Measurements from ENCODE around the gene CEBPZOS.
A peak's percentile ranks its signal among the peaks of the same experiment; 100 is the strongest.

The CEBPZOS gene

DNA sequence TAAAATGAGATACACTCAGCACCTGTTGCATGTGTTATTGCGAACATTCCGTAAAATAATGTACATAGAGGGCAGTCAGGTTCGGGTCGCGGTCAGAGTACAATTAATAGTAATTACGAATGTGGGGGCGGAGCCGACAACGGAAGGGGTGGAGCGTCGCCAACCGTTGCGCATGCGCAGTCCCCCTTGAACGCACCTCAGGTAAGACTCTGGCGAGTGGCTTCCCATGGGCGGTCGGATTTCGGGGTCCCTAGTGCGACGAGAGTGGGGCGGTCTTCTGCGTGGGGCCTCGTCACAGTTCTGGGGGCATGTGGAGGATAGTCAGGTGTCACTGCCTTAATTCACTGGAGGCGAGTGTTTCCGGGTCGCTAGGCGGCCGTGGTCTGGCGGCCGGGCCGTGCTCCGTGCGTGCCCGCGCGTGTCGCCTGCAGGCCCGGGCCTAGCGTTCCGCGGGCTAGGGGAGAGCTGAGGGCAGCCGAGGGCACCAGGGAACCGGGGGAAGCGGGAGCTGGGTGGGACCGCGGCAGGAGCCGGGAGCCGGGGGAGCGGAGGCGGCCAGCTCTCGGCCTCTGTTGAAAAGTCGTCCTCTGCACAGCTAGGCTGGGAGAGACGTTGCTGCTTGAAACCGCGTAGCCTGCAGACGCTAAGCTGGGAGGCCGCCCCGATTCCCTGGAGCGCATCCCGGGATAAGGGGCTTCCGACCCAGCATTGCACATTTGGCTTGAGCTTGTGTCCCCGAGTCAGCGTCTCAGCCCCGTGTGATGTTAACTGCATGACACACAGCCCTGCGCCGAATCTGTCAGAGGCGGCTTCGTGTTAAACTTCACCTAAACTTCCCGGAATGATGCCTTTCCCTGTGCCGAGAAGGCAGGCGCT is at the start of gene CEBPZOS:
CEBPZOS (plus strand) TSS at position 177 of the 876 bp plus-strand sequence. CDS start 3,209 bp downstream, outside the sequence.
- DNase-seq: peak; percentile 94

DNA sequence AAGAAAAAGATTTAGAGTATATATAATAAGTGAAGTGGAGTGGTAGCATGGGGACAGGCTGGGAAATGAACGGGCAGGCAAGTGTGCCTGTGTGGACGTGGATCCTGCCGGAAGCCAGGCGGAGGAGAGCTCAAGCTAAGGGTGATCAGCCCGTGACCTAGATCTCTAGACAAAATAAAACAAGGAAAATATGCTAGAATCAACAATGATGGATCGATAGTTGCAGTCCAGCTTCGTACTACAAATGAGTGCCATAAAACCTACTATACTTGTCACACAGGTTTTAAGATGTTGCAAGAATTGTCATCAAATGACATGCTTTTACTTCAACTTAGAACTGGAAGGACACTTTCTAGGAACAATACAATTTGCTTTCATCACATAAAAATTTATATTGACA is 48.0 kb upstream of the CEBPZOS start:
- no peak for DNase-seq

DNA sequence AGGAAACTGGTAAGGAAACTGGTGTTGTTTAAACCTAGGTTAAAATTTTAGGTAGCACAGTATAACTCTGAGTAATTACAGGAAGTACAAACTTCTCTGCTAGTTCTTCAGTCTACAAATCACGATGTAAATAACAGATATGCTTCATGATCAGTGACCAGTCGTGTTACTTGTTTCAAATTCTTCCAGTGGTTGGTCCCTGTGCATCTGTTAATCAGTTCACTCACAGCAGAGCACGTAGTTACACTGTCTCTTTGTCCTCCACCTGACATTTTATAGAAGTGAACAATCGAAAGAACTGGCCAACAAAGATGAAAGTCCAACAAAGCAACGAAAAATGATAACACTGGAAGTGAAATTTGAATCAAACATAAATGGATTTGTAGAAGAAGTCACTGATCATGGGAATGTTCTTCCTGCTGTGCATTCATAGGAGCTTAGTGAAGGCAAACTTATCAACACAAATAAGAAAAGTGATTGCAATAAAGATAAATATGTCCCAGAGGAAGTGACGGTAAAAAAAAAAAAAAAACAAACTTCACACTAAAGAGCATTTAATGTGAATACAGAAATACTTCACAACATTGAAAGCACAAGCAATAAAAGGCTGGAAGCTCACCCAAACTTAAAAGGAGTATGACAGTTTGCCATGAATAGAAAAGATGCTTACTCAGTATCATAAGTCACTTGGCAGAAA is 46.5 kb upstream of the CEBPZOS start:
- peak; percentile 61 for DNase-seq

DNA sequence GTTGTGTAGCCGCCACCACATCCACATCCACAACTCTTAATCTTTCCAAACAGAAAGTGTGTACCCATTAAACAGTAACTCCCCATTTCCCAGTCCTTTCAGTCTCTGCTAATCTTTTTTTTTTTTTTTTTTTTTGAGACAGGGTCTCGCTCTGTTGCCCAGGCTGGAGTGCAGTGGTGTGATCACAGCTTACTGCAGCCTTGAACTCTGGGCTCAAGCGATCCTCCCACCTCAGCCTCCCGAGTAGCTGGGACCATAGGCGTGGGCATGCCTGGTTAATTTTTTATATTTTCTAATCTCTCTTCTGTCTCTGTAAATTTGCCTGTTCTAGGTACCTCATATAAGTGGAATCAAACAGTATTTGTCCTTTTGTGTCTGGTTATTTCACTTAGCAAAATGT is 43.1 kb upstream of the CEBPZOS start:
- no peak for DNase-seq

DNA sequence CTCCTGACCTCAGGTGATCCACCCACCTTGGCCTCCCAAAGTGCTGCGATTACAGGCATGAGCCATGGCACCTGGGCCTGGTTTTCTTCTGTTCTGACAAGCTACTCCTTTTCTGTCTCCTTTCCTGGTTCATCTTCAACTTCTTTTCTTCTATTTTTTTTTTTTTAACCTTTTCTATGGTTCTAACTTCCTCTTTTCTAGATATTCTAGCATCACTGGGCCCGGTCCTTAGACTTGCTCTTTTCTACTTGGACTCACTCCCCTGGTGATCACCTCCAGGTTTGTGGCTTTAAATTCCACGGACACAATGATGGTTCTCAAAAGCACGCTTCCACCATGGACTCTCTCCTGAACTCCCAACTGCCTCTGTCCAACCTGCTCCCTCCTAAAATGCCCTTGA is 41.5 kb upstream of the CEBPZOS start:
- DNase-seq: no peak

DNA sequence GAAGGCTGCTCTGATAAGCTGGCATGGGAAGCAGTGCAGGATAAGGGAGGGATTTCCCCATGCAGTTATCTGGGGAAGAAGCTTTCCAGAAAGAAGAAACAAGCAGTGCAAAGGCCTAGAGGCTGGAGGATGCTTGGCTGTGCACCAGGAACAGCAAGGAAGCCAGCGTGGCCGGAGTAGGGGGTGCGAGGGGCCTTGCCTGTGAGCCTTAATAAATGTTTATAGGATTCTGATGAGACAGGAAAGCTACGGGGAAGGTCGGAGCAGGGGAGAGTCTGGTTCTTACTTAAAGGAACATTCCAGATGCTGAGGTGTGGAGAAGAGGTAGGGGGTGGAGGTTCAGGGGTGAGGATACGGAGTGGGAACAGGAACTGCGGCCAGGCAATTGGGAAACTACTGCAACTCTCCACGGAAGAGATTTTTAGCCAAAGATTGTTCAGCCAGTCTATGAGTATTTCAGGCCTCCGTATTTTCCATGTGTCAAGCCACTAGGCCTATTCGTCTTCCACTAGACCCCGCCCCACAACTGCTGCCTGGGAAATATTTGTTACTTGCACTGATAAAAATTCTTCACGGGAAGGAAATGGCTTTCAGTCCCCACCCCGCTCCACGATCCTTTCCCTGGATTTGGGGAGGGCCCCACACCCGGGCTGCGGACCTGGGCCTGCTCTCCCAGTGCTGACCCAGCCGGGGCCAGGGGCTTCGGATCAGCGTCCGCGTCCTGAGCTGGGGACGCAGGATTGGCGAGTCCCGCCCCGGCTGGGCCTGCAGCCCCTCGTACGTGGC is 40.0 kb upstream of the CEBPZOS start:
- peak; percentile 25 for DNase-seq

DNA sequence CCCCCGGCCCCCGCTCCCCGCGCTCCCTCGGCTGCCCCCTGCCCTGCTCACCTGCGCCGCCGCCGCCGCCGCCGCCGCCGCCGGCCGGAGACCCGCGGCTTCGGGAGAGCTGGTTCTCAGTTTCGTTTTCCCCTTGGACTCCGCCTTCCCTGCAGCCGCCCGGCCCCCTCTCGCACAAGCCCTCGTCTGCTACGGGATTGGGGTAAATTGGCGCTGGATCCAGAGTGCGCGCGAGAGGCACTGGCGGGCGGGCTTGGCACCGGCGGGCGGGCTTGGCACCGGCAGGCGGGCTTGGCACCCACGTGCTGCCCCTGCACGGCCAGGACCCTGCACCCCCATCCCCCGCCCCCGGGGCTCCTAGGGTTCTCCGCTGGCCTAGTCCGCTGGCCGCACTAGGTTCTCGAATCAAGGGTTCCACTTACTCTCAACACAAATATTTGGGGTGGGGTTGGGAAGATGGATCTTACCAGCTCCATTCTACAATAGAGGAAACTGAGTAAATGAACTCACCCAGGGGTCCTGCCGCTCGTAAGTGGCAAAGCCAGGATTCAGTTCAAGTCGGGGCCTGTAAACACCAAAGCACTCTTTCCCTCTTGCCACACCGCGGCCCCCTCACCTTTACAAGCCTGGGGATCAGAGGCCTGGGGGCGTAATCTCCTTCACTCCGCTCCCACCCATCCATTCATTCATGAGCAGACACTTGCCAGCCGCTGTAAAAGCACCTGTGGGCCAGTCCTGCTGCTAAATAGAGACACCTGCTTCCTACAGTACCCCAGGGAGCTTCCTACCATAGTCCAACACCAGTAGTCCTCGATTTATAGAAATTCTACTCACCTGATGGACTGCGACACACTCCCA is 39.2 kb upstream of the CEBPZOS start, which contains the start of gene EIF2AK2:
EIF2AK2 (minus strand) TSS at position 124 of the 858 bp plus-strand sequence. CDS start 9,174 bp downstream, outside the sequence.
- DNase-seq: peak; percentile 87

DNA sequence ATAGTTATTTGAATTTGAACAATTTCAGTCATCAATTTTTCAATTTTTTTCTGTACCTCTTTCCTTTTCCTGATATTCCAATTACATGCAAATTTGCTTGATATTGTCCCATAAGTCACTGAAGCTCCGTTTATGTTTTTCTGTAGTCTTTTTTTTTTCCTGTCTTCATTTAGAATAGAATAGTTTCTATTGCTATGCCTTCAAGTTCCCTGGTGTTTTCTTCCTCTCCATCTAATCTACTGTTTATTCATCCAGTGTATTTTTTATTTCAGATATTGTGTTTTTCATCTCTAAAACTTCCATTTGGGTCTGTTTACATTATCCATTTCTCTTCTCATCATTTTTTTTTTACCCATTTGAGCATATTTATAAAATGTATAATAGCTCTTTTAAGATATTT is 31.5 kb upstream of the CEBPZOS start:
- DNase-seq: no peak

DNA sequence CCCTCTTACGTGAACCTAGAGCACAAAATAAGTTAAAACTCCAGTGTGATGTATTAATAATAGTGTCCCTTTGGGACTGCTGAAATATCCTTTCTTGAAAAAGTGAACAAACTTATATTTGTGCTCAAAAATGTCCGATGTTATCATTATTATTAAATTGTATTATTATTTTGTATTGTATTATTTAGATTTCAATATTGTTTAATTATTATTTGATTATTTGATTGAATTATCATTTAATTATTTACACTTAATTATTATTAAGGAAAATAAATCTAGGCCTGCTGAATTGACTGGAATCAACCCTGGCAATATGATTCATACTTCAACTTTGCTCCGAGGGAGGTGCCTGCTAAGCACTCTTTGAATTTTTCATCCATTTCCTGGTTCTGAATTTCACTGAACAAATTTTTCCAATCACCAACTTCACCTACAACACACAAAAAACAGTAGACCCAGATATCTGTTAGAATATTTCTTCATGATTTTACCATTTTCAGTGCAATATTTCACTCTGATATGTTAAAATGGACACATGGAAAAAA is 28.6 kb upstream of the CEBPZOS start:
- DNase-seq: no peak

DNA sequence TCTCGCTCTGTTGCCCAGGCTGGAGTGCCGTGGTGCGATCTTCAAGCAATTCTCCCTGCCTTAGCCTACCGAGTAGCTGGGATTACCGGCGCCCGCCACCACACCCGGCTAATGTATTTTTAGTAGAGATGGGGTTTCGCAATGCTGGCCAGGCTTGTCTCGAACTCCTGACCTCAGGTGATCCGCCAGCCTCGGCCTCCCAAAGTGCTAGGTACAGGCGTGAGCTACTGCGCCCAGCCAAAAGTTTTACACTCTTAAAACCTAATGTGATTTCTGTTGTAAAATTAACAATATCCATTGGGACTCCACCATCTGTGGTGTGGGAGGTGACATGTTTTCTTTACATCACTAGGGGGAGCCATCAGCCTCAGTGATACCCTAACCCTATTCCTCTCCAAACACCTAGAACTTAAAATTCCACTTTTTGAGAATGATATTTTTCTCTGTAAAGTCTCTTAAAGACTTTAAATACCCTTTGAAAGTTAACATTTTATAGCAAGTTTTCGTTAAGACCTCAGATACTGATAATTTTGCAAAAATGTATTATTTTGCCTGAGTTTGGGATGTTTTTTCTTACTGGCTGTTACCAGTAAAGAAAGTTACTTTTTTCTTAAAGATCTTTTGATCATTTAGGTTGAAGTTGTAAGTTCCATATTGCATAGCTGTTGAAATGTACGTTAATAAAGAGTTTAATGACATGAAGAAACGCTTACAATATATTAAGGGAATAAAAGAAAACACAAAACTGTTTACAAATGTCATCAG is 27.9 kb upstream of the CEBPZOS start:
- peak; percentile 57 for DNase-seq

DNA sequence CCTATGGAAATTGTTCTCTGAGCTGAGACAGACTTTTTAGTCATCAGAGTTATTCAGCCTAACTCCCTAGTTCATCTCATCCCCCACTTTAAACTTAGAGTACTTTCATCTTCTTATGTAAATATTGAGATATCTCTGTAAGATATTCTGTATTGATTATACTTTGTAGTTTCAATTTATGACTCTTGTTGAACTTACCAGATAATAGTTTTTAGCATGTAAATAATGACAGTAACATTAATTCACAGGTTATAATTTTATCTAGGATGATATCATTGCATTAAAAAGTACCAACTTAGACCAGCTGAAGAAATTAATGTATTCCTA is 24.7 kb upstream of the CEBPZOS start:
- no peak for DNase-seq

DNA sequence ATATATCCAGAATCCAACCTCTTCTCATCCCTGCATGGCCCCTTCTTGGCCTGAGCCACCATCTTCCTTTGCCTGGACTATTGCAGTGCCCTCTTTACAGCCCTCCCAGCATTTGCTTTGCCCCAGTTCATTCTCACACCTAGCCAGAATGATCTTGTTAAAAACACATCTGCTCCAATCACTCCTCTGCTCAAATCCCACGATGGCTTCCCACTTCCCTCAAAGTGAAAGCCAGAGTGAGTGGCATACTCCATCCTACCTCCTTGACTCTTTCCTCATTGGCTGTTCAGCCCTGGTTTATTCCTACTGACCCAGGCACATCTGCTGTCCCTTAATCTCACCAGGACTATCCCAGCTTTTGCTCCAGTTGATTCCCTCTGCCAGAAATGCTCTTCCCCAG is 22.6 kb upstream of the CEBPZOS start:
- DNase-seq: no peak

DNA sequence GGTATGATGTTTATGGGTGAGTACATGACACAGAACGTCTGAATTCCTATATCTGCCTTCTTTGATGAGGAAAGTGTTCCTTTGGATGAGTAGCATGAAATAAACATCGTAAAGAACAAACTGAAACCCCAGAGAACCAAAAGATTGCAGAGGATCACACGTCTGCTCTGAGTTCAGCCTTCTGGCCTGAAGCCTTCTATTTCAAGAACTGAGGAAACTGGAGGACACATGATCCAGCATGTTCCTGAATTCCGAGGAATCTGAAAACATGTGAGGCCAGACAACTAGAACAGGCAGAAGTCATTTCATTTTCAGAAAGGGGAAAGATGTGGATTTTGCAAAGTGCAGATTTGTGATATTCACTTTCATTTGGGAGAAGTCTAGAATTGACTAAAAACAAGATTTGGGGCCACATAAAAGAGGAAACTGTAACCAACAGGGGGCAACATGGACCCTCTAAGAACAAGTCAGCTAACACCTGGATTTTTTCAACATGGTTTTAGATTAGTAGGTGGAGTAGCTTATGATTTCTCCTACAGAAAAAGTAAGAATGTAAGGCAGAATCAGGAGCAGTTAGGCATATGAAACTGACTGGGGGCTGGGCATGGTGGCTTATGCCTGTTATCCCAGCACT is 16.2 kb upstream of the CEBPZOS start:
- no peak for DNase-seq

DNA sequence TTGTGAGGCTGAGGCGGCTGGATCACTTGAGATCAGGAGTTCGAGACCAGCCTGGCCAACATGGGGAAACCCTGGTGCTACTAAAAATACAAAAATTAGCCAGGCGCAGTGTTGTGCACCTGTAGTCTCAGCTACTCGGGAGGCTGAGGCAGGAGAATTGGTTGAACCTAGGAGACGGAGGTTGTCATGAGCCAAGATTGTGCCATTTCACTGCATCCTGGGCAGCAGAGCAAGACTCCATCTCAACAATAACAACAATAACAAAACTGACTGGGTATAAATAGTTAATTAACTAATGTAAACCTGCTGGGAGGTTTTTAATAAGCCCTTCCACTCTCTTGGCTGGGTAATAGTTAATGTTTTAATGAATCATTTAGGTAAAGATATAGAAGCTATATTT is 15.7 kb upstream of the CEBPZOS start:
- no peak for DNase-seq

DNA sequence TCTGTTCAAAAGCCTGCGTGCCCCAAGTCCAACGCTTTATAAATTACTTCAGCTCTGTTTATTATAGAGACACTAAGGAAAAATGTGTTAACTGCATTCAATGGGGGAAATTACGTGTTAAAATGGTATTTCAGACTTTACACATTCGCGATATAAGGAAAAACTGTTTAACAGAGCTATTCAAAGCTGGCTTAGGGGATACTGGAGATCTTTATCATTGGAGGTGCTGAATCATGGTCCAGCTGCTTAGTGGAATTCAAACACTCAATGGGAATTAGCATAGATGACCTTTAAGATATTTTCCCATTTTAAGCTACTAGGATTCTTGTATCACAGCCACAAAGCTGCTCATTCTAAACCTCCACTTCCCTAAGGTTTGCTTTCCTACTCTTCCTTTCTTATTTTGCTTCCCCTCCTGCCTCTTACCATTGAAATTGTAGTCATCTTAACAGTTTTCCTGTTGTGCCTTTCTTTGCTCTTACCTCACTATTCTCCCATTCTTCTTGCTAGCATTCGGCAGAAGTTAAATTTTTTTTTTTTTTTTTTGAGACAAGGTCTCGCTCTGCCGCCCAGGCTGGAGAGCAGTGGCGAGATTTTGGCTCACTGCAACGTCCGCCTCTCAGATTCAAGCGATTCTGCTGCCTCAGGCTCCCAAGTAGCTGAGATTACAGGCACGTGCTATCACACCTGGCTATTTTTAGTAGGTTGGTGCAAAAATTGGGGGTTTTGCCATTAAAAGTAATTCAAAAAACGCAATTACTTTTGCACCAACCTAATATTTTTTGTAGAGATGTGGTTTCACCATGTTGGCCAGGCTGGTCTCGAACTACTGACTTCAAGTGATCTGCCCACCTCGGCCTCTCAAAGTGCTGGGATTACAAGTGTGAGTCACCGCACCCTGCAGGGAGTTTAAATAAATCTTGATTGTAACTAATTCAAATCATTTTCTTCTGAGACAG is 14.3 kb upstream of the CEBPZOS start:
- no peak for DNase-seq

DNA sequence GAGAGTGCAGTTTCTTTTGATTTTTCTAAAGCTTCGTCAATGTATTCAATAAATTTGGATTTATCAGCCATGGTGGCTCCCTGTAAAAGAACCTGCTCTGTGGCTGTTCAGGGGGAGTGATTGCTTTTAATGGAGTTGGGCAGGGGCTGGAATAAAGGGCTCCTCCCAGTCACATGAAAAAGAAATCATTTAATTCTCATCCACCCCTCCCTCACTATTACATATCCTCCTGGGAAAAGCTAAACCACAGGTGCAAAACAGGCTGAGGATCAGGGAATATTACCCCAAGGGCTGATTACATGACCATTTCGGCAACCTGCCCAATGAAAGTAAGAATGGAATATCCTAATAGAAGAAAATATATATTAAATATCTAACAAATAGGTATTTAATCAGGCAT is 7.7 kb upstream of the CEBPZOS start, which contains the start of gene SULT6B1:
SULT6B1 (minus strand) TSS at position 101 of the 400 bp plus-strand sequence; CDS start at position 71, 30 bp downstream.
- DNase-seq: no peak

DNA sequence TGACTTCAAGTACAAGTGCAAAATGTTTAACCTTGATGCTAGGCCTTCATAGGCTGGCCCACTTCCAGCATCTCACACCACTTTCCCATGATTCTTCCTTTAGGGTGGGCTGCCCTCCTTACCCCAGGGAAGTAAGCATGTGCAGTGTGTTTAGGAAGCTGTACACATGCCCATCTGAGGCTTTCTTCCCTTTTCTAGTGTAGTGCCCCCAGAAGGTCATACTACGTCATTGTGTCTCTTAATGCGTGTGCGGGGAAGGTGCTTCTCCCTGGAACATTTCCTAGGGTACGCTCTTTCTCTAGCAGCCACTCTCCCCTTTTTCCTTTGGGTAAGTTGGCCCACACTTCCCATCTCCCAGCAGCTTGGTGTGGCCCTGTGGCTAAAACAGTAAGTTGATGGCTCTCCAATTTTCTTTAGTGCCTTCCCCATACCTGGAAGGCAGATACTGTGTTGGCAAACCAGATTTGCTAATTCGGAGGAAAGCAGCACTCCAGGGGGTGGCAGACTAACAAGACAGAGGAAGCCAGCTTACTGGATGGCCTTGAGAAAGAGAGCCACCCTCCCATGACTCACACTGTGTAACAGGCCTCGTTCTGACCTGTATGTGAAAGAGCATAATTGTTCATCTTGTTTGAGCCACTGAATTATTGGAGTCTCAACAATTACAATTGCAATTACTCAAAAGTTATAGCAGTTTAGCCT is 6.7 kb upstream of the CEBPZOS start:
- no peak for DNase-seq

DNA sequence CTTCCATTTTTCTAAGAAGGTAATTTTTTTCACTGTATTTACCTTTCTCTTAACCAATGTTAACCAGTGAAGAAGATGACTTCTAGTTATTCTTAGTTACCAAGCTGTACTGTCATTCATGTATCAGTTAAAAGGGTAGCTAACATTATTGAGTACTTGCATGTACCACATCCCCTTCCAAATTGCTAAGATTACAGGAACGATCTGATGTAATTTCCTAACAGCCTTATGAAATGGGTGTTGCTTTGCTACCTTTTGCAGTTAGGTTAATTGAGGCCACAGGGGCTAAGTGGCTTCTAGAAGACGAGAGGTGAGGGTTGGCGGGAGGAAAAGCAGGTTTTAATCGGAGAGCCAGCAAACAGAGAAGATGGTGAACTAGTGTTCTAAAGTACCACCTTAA is 6.0 kb upstream of the CEBPZOS start:
- no peak for DNase-seq

DNA sequence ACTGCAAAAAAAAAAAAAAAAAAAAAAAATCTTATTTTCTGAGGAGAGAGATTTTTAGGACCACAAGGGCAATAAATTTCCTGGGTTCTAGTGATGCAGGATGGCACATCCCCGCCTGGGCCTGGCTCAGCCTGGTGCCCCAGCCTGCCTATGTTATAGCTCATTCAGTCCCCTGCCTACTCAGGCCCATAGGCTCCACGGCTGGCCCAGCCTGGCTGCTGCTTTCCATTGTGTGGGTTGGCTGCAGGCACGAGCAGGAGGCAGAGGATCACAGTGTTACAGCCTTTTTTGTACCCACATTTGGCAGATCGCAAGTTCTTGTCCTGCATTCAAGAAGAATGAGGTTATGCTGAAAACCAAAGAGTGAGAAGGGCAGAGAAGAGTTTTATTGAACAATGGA is 5.0 kb upstream of the CEBPZOS start:
- no peak for DNase-seq

Data from CD4-positive, alpha-beta T cell treated with Interleukin-17A for 1 hour (primary cell).